Loucy (cell line): Measurements from ENCODE around the gene ACSM6.

Source experiments
- EZH2phosphoT487 ChIP-seq: fragments of 200-600 bp; IDR thresholded peaks from 2 replicates; pipeline ENCODE4 v1.6.1; 2018; ENCODE audit warnings: antibody characterized with exemption, mild to moderate bottlenecking, moderate library complexity, borderline replicate concordance
- TF ChIP-seq, protein P1 (sequence below): fragments of 200-600 bp; sonication (generic); conservative IDR thresholded peaks from 2 replicates; pipeline ENCODE4 v1.5.1; 2014; ENCODE audit warnings: mild to moderate bottlenecking, antibody characterized with exemption, low read length

DNA sequence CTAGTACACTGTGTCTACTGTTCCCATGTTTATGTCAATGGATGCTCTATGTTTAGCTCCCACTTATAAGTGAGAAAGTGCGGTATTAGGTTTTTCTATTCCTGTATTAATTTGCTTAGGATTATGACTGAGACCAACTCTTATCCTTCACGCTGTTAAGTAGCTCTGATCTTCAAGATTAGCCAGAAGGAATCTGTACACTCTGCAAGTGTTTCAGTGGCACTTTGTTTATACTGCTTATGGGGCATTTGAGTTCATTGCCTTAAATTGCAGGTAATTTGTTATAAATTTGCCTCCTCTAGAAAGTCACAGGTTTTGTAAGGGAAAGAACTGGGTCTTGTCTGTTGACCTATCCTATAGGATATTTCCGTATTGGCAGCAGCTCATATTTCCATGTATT lies 6.4 kb upstream of the ACSM6 start:
- TF ChIP-seq, protein P1, sequence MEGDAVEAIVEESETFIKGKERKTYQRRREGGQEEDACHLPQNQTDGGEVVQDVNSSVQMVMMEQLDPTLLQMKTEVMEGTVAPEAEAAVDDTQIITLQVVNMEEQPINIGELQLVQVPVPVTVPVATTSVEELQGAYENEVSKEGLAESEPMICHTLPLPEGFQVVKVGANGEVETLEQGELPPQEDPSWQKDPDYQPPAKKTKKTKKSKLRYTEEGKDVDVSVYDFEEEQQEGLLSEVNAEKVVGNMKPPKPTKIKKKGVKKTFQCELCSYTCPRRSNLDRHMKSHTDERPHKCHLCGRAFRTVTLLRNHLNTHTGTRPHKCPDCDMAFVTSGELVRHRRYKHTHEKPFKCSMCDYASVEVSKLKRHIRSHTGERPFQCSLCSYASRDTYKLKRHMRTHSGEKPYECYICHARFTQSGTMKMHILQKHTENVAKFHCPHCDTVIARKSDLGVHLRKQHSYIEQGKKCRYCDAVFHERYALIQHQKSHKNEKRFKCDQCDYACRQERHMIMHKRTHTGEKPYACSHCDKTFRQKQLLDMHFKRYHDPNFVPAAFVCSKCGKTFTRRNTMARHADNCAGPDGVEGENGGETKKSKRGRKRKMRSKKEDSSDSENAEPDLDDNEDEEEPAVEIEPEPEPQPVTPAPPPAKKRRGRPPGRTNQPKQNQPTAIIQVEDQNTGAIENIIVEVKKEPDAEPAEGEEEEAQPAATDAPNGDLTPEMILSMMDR: no peak
- no peak for TF ChIP-seq EZH2phosphoT487
